ENCODE results near the gene APP.

Gene APP

DNA sequence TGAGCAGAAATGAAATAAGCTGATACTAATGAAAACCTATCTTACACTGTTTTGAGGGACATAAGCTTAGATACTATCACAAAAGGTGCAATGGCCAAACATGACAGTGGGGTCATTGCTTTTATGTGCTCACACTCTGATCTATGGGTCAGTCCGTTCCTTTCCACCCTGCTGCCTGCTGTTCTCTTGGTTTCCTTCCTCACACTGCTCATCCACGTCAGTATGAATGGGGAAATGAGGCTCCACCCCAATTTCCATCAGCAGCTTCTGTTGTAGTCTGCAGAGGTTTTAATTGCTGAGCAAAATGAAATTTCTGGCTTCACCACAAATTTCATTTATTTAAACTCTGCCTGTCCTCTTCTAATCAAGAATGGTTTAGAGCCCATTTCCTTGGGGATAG is 280.6 kb downstream of the APP start:
- ChIA-PET POLR2A (no interaction called here), CTCF (interaction anchor here (1.3 kb wide), 1 partner anchor 18 kb away, joined by 3 read pairs; no protein-coding TSS in a partner anchor)
- no peak for TF ChIP-seq ZNF214 (tag by site-specific recombination; IDR thresholded peaks at IDR 0.05; ENCODE audit: borderline replicate concordance)
- TF ChIP-seq ZNF488 (tag by site-specific recombination; IDR thresholded peaks at IDR 0.05) = no peak
- TF ChIP-seq ZNF544 (tag by site-specific recombination; IDR thresholded peaks at IDR 0.05) = no peak
- no peak for TF ChIP-seq ZNF518A (tag by site-specific recombination; conservative IDR thresholded peaks at IDR 0.05; ENCODE audit: low read depth)
- TF ChIP-seq ZNF223 (tag by site-specific recombination; IDR thresholded peaks at IDR 0.05) = no peak
- TF ChIP-seq ZNF701 (tag by site-specific recombination; IDR thresholded peaks at IDR 0.05) = no peak
- no peak for TF ChIP-seq ZNF610 (tag by site-specific recombination; IDR thresholded peaks at IDR 0.05; ENCODE audit: borderline replicate concordance)
- TF ChIP-seq ZNF112 (tag by site-specific recombination; IDR thresholded peaks at IDR 0.05) = no peak
- TF ChIP-seq SCRT2 (tag by site-specific recombination; IDR thresholded peaks at IDR 0.05) = no peak
- TF ChIP-seq ZNF48 (tag by site-specific recombination; IDR thresholded peaks at IDR 0.05) = no peak
- no peak for TF ChIP-seq ZNF394 (tag by site-specific recombination; IDR thresholded peaks at IDR 0.05; ENCODE audit: borderline replicate concordance)
- no peak for TF ChIP-seq ZNF530 (tag by site-specific recombination; IDR thresholded peaks at IDR 0.05; ENCODE audit: low read depth)
- no peak for TF ChIP-seq ZNF341 (tag by site-specific recombination; IDR thresholded peaks at IDR 0.05; ENCODE audit: low read depth)
- Histone ChIP-seq H3K4me3 (ENCODE audit: low read depth, low read length) (no peak overlapping the region), H3K4me1 (ENCODE audit: control insufficient read depth, insufficient read depth, low read length) (no peaks in the 10 kb centered on the region), H3K27ac (ENCODE audit: extremely low read depth, low read depth, low read length) (no peak overlapping the region), H3K36me3 (ENCODE audit: control insufficient read depth in 2 of 2, insufficient read depth in 1 of 2, low read length in 2 of 2) (peaks cover 13 to 63% of the 10 kb centered on the region in 2 experiments), H3K9me3 (ENCODE audit: control insufficient read depth, insufficient read depth, low read depth, low read length) (no peaks in the 10 kb centered on the region; the same call in 1 of the 2 replicates)

DNA sequence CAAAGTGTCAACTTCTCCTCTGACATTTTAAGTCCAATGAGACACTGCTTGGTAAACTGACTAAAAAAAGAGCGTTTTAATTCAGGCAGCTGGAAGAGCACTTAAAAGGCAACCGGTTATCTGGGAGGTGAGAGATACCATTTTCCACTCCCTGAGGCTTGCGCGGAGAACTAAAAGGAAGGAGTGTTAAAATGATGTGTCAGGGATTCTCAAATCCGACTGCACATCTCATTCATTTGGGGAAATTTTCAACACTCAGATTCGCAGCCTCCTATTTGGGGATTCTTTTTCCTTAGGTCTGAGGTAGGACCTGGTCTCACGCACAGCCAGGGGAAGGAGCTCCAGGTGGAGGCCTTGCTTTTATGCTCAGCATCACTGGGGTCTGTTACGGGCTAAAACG is 281.9 kb downstream of the APP start:
- Histone ChIP-seq H3K27ac (ENCODE audit: extremely low read depth, low read depth, low read length) (no peak overlapping the region), H3K4me1 (ENCODE audit: control insufficient read depth, insufficient read depth, low read length) (no peaks in the 10 kb centered on the region), H3K4me3 (ENCODE audit: low read depth, low read length) (no peak overlapping the region), H3K9me3 (ENCODE audit: control insufficient read depth, insufficient read depth, low read depth, low read length) (no peaks in the 10 kb centered on the region; the same call in 1 of the 2 replicates), H3K36me3 (ENCODE audit: control insufficient read depth in 2 of 2, insufficient read depth in 1 of 2, low read length in 2 of 2) (peaks cover 13 to 56% of the 10 kb centered on the region in 2 experiments)
- POLR2A ChIA-PET = no interaction called here
- CTCF ChIA-PET = interaction anchor here (1.3 kb wide), 1 partner anchor 19 kb away, joined by 3 read pairs; no protein-coding TSS in a partner anchor
- TF ChIP-seq ZFHX2 (tag by site-specific recombination; conservative IDR thresholded peaks at IDR 0.05) (no peak), ZFP69B (tag by site-specific recombination; IDR thresholded peaks at IDR 0.05) (no peak), ZBTB11 (tag by site-specific recombination; conservative IDR thresholded peaks at IDR 0.05; ENCODE audit: low read depth) (no peak), ZNF544 (tag by site-specific recombination; IDR thresholded peaks at IDR 0.05) (no peak), ZBTB49 (tag by site-specific recombination; IDR thresholded peaks at IDR 0.05; ENCODE audit: low read depth) (no peak), BCL11A (tag by site-specific recombination; IDR thresholded peaks at IDR 0.05; ENCODE audit: low read depth) (no peak), ZBTB6 (tag by site-specific recombination; IDR thresholded peaks at IDR 0.05) (no peak), SALL2 (tag by site-specific recombination; IDR thresholded peaks at IDR 0.05; ENCODE audit: borderline replicate concordance) (no peak), KLF9 (tag by site-specific recombination; IDR thresholded peaks at IDR 0.05; ENCODE audit: low read depth) (no peak)

Data from HEK293 (cell line).